ENCODE measurements around the gene ZBTB7C. TPM values are rescaled to one million over a fixed set of nuclear protein-coding genes. Genes with fewer than 3 reads are reported as not detected.

Gene ZBTB7C
- total and polyA plus RNA-seq, 9 of the 15 experiments (the other 6 are each of a cell fraction or from before 2014, with no cell fraction given): not detected

DNA sequence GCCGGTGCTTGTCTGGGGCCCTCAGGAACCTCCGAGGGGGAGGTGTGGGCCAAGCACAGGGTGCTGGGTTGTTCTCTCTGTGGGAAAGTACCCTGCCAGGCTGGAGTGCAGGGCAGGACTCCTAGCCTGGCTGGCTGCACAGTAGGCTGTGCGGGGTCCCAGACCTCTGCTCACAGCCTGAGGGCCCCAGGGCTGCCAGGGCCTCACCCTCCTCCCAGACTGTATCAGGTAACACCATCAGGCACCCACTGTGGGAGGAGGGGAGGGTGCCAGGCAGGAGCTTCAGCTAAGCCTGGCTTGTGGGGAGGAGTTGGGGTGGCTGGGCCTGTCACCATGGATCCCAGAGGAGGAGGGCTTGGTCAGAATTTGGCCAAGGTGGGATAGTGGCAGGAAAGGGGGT lies 266.8 kb downstream of the ZBTB7C start:
- DNase-seq (ENCODE audit: extremely low read depth in 1 of 4, low spot score in 3 of 4) (no peak), ATAC-seq (no peak), FAIRE-seq (no peak)
- no peaks in the 10 kb centered on the region for H4K20me1 ChIP-seq (replicated peaks; ENCODE audit: control insufficient read depth, insufficient read depth, low read length)
- intact Hi-C loops (cut with micrococcal nuclease) (no loop called here), in situ Hi-C loops (cut with MboI) (no loop called here)
- H3K4me2 ChIP-seq (ENCODE audit: insufficient read depth, low read length): no peak overlapping the region
- no TSS peak for BruUV-seq (replicated peaks)
- H3K27me3 ChIP-seq (ENCODE audit: control insufficient read depth in 2 of 2, insufficient read depth in 2 of 2, low read length in 2 of 2): peaks cover 0 to 5% of the 10 kb centered on the region in 2 experiments; a peak in 2 of 5 replicates
- ChIA-PET POLR2A (interaction anchor here (0.9 kb wide), 1 partner anchor 335 kb away, joined by 3 read pairs; no protein-coding TSS in a partner anchor), CTCF (ENCODE audit: low intra/inter-chr PET ratio) (no interaction called here)
- no peak overlapping the region for H3K4me3 ChIP-seq
- H3K4me1 ChIP-seq (replicated peaks in 1 of 2; ENCODE audit: control insufficient read depth in 2 of 2, insufficient read depth in 2 of 2, low read length in 2 of 2): no peaks in the 10 kb centered on the region
- H3K9ac ChIP-seq (ENCODE audit: insufficient read depth in 1 of 2, low read depth in 2 of 2, low read length in 2 of 2): no peak overlapping the region
- no peaks in the 10 kb centered on the region for H3K9me3 ChIP-seq (replicated peaks; ENCODE audit: control insufficient read depth, insufficient read depth, low read depth, low read length)
- no peaks in the 10 kb centered on the region for H3K79me2 ChIP-seq (ENCODE audit: control insufficient read depth, insufficient read depth, low read length)
- no peak for TF ChIP-seq ZFP36 (IDR thresholded peaks at IDR 0.05; ENCODE audit: low read depth, low read length, partially characterized antibody)
- no peak for TF ChIP-seq ATF7 (IDR thresholded peaks at IDR 0.05)
- no peak for TF ChIP-seq HDAC3 (IDR thresholded peaks at IDR 0.05; ENCODE audit: borderline replicate concordance, partially characterized antibody)
- no peak for TF ChIP-seq TEAD1 (CRISPR knock-in tag; IDR thresholded peaks at IDR 0.05)
- H3K27ac ChIP-seq (ENCODE audit: extremely low read depth, low read depth, low read length): no peak overlapping the region
- no peaks in the 10 kb centered on the region for H3K36me3 ChIP-seq (ENCODE audit: control insufficient read depth, insufficient read depth, low read length)
- no peaks in the 10 kb centered on the region for H3K9me1 ChIP-seq (ENCODE audit: control insufficient read depth, insufficient read depth, low read length)
- 6% methylated on average over 3 of the region's 3 CpGs for WGBS (ENCODE audit: insufficient coverage, low coverage, missing lambda C conversion rate)
- no peak overlapping the region for H2AFZ ChIP-seq (ENCODE audit: low read depth, low read length)

DNA sequence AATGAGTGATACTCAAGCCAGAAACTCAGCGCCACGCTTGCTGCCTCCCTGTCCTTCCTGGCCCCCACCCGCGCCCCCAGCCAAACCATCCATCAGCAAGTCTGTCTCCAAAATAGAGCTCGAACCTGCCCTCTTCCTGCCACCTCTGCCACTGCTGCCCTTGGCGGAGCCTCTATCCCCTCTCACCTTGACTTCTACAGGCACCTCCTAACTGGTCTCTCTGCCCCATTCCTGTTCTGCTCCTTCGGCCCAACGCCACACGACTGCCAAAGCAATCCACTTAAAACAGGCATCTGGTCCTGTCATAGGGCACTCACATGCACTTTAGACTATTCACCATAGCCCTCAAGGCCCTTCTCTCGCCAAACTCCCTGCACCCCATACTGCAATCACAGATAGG lies 268.5 kb downstream of the ZBTB7C start:
- POLR2A ChIA-PET: no interaction called here
- Histone ChIP-seq H3K36me3 (ENCODE audit: control insufficient read depth, insufficient read depth, low read length) (no peaks in the 10 kb centered on the region), H3K79me2 (ENCODE audit: control insufficient read depth, insufficient read depth, low read length) (no peaks in the 10 kb centered on the region), H4K20me1 (replicated peaks; ENCODE audit: control insufficient read depth, insufficient read depth, low read length) (no peaks in the 10 kb centered on the region), H3K27me3 (ENCODE audit: control insufficient read depth in 2 of 2, insufficient read depth in 2 of 2, low read length in 2 of 2) (peaks cover 2 to 17% of the 10 kb centered on the region in 2 experiments; a peak in 4 of 5 replicates), H2AFZ (ENCODE audit: low read depth, low read length) (no peak overlapping the region), H3K9me1 (ENCODE audit: control insufficient read depth, insufficient read depth, low read length) (no peaks in the 10 kb centered on the region), H3K9me3 (replicated peaks; ENCODE audit: control insufficient read depth, insufficient read depth, low read depth, low read length) (no peaks in the 10 kb centered on the region), H3K4me3 (no peak overlapping the region), H3K4me1 (replicated peaks in 1 of 2; ENCODE audit: control insufficient read depth in 2 of 2, insufficient read depth in 2 of 2, low read length in 2 of 2) (no peaks in the 10 kb centered on the region; a peak in 1 of 5 replicates), H3K4me2 (ENCODE audit: insufficient read depth, low read length) (no peak overlapping the region), H3K27ac (ENCODE audit: extremely low read depth, low read depth, low read length) (no peak overlapping the region), H3K9ac (ENCODE audit: insufficient read depth in 1 of 2, low read depth in 2 of 2, low read length in 2 of 2) (no peak overlapping the region)
- no TSS peak for BruUV-seq (replicated peaks)
- intact Hi-C loops (cut with micrococcal nuclease): no loop called here
- FAIRE-seq: no peak
- CTCF ChIA-PET (ENCODE audit: low intra/inter-chr PET ratio): no interaction called here
- 15% methylated on average over 6 of the region's 10 CpGs for WGBS (ENCODE audit: insufficient coverage, low coverage, missing lambda C conversion rate)
- in situ Hi-C loops (cut with MboI): no loop called here
- DNase-seq (ENCODE audit: extremely low read depth in 1 of 4, low spot score in 3 of 4): no peak
- ATAC-seq: no peak
- TF ChIP-seq, protein P1, sequence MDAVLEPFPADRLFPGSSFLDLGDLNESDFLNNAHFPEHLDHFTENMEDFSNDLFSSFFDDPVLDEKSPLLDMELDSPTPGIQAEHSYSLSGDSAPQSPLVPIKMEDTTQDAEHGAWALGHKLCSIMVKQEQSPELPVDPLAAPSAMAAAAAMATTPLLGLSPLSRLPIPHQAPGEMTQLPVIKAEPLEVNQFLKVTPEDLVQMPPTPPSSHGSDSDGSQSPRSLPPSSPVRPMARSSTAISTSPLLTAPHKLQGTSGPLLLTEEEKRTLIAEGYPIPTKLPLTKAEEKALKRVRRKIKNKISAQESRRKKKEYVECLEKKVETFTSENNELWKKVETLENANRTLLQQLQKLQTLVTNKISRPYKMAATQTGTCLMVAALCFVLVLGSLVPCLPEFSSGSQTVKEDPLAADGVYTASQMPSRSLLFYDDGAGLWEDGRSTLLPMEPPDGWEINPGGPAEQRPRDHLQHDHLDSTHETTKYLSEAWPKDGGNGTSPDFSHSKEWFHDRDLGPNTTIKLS (IDR thresholded peaks at IDR 0.05; ENCODE audit: borderline replicate concordance, low read depth): no peak
- TF ChIP-seq GATAD2B (IDR thresholded peaks at IDR 0.05; ENCODE audit: borderline replicate concordance) (no peak), ZNF280A (IDR thresholded peaks at IDR 0.05; ENCODE audit: low read depth, partially characterized antibody) (no peak), IRF1 (CRISPR knock-in tag; IDR thresholded peaks at IDR 0.05; ENCODE audit: borderline replicate concordance) (no peak), ZNF253 (CRISPR knock-in tag; conservative IDR thresholded peaks at IDR 0.05) (no peak), PHB2 (IDR thresholded peaks at IDR 0.05; ENCODE audit: low read depth) (no peak), JUND (IDR thresholded peaks at IDR 0.05; ENCODE audit: borderline replicate concordance, low read depth, low read length) (no peak), JUND (tag; IDR thresholded peaks at IDR 0.05; ENCODE audit: borderline replicate concordance, low read depth, low read length) (no peak), ZNF780A (CRISPR knock-in tag; IDR thresholded peaks at IDR 0.05) (no peak)

All from K562 (cell line).